Lower leg skin (tissue), 3 donors: ENCODE measurements around the gene PHGDH.

ENCODE experiments used
- POLR2A ChIP-seq, 2 donors: fragments of 450-650 bp; IDR thresholded peaks; one replicate each; pipeline ENCODE4 v1.6.1; 2016 to 2017; ENCODE audit warnings: antibody characterized with exemption in 2 of 2, mild to moderate bottlenecking in 1 of 2, moderate library complexity in 1 of 2
- TF ChIP-seq, protein P1 (sequence below), 3 donors: fragments of 450-650 bp; IDR thresholded peaks; one replicate each; pipeline ENCODE4 v1.5.1; 2016; ENCODE audit warnings: antibody characterized with exemption in 3 of 3, mild to moderate bottlenecking in 3 of 3, moderate library complexity in 2 of 3

DNA sequence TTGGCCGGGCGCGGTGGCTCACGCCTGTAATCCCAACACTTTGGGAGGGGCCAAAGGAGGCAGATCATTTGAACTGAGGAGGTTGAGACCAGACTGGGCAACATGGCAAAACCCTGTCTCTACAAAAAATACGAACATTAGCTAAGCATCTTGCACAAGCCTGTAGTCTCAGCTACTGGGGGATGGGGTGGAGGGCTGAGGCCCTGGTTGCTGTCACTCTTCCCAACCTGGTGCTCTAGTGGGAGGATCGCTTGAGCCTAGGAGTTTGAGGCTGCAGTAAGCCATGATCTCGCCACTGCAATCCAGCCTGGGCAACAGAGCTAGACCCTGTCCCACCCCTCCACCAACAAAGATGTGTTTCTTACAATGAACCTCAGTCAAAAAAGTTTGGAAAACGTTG is 2.8 kb downstream of the PHGDH start:
- TF ChIP-seq, protein P1, sequence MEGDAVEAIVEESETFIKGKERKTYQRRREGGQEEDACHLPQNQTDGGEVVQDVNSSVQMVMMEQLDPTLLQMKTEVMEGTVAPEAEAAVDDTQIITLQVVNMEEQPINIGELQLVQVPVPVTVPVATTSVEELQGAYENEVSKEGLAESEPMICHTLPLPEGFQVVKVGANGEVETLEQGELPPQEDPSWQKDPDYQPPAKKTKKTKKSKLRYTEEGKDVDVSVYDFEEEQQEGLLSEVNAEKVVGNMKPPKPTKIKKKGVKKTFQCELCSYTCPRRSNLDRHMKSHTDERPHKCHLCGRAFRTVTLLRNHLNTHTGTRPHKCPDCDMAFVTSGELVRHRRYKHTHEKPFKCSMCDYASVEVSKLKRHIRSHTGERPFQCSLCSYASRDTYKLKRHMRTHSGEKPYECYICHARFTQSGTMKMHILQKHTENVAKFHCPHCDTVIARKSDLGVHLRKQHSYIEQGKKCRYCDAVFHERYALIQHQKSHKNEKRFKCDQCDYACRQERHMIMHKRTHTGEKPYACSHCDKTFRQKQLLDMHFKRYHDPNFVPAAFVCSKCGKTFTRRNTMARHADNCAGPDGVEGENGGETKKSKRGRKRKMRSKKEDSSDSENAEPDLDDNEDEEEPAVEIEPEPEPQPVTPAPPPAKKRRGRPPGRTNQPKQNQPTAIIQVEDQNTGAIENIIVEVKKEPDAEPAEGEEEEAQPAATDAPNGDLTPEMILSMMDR (IDR thresholded peaks at IDR 0.05): no peak
- no peak for TF ChIP-seq POLR2A (IDR thresholded peaks at IDR 0.05)
